GM21423 (cell line): ENCODE data around the gene FBXL16.

Experiments used
- ATAC-seq: cut with Tn5 transposase; IDR thresholded peaks from one replicate; pipeline ENCODE4 v1.9.1; 2021; ENCODE audit warnings: mild to moderate bottlenecking, moderate library complexity; ENCODE audit not compliant: unreplicated experiment

Gene FBXL16

DNA sequence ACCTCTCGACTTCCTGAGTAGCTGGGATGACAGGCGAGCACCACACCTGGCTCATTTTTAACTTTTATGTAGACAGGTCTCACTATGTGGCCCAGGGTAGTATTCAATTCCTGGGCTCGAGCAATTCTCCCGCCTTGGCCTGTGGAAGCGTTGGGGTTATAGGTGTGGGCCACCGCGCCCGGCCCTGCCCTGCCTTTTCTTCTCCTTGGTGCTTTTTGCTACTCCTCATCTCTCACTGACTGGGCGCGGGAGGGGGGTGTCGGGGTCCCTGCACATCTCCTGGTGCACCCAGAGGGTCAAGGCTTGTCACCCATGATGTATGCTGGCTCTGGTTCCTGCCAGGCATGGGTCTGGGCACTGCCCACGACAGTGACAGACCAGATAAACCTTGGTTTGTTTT lies 61.0 kb downstream of the FBXL16 start:
- no peak for ATAC-seq

DNA sequence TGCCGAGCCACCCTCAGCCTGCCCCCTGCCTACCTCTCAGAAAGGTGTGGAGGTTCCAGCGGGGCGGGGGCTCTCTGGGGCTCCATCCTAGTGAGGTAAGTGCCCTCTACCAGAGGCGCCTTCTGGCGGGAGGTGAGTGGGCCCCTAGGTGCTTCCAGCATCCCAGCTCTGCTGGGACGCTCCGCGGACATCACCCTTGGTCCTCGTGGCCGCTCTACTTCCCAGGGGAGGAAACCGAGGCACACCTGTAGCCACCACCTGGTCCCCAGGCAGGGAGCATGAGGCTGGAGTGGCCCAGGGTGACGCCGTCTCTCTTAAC lies 62.6 kb downstream of the FBXL16 start:
- no peak for ATAC-seq
